Calu3 (cell line): Measurements from ENCODE around the gene CRP. TPM values are rescaled to one million over a fixed set of nuclear protein-coding genes. Genes with fewer than 3 reads are reported as not detected.

Experiments used
- BruUV-seq: library from RNA; stranded (reverse); fragments of 400-500 nt; replicated peaks from 2 replicates; lab custom pipeline; 2021; lab: Mats Ljungman, UMichigan
- CTCF ChIA-PET: fragments of 300-600 bp; sonication (Branson Sonifier 250); formaldehyde crosslinking; loops from one replicate; lab custom pipeline; 2022; ENCODE audit warnings: antibody characterized with exemption; lab: Charles Lee
- DNase-seq: peaks from one replicate; pipeline ENCODE4 v3.0.0; 2022
- H3K27ac Mint-ChIP-seq: one replicate; pipeline ENCODE4 v1.8.0; 2022; ENCODE audit warnings: mixed read lengths; ENCODE audit not compliant: unreplicated experiment
- H3K27me3 Mint-ChIP-seq: one replicate; pipeline ENCODE4 v1.8.0; 2022; ENCODE audit warnings: mixed read lengths; ENCODE audit not compliant: unreplicated experiment
- H3K36me3 Mint-ChIP-seq: one replicate; pipeline ENCODE4 v1.8.0; 2022; ENCODE audit warnings: mild to moderate bottlenecking, moderate library complexity, mixed read lengths; ENCODE audit not compliant: insufficient read depth, unreplicated experiment
- H3K4me1 Mint-ChIP-seq: one replicate; pipeline ENCODE4 v1.8.0; 2022; ENCODE audit warnings: mild to moderate bottlenecking, low read depth, mixed read lengths; ENCODE audit not compliant: unreplicated experiment
- H3K4me3 Mint-ChIP-seq: one replicate; pipeline ENCODE4 v1.8.0; 2022; ENCODE audit warnings: mild to moderate bottlenecking, low read depth, moderate library complexity, mixed read lengths; ENCODE audit not compliant: unreplicated experiment
- H3K9me3 Mint-ChIP-seq: one replicate; pipeline ENCODE4 v1.8.0; 2022; ENCODE audit warnings: low read depth, mixed read lengths; ENCODE audit not compliant: unreplicated experiment
- CTCF ChIP-seq: fragments of 200-600 bp; IDR thresholded peaks from one replicate; pipeline ENCODE4 v1.8.0; 2022; ENCODE audit warnings: antibody characterized with exemption; ENCODE audit not compliant: unreplicated experiment
- intact Hi-C: fragments of 100-400 bp; cut with micrococcal nuclease; formaldehyde crosslinking; loops from one replicate; pipeline ENCODE4 v1.10.0; 2022; ENCODE audit not compliant: unreplicated experiment
- total RNA-seq: library from RNA; stranded (reverse); gene quantifications from 2 replicates; pipeline ENCODE4 v1.2.3, GENCODE V29; 2022

CRP gene
- total RNA-seq, 1 experiment from 2014 or later: 0.80 TPM

- Mint-ChIP-seq H3K36me3 (no peaks in the 10 kb centered on the region), H3K4me3 (no peak overlapping the region), H3K27me3 (no peaks in the 10 kb centered on the region), H3K9me3 (no peaks in the 10 kb centered on the region), H3K4me1 (peaks cover 7% of the 10 kb centered on the region), H3K27ac (no peak overlapping the region)
- DNase-seq: no peak
- no peak for TF ChIP-seq CTCF
- intact Hi-C loops: no loop called here
- no TSS peak for BruUV-seq
- CTCF ChIA-PET: no interaction called here
Measured at GRCh38 chr1:159707472-159708260, 6.7 kb downstream of the CRP start.

- Mint-ChIP-seq H3K9me3 (no peaks in the 10 kb centered on the region), H3K27ac (no peak overlapping the region), H3K4me3 (no peak overlapping the region), H3K4me1 (peaks cover 7% of the 10 kb centered on the region), H3K27me3 (no peaks in the 10 kb centered on the region), H3K36me3 (no peaks in the 10 kb centered on the region)
- intact Hi-C loops: no loop called here
- no peak for DNase-seq
- no TSS peak for BruUV-seq
- no peak for TF ChIP-seq CTCF
- CTCF ChIA-PET: no interaction called here
Measured at GRCh38 chr1:159705904-159706256, 8.5 kb downstream of the CRP start.

- intact Hi-C loops: no loop called here
- peaks cover 7% of the 10 kb centered on the region for H3K4me1 Mint-ChIP-seq
- no peaks in the 10 kb centered on the region for H3K36me3 Mint-ChIP-seq
- H3K27ac Mint-ChIP-seq: no peak overlapping the region
- CTCF ChIA-PET: no interaction called here
- DNase-seq: no peak
- no TSS peak for BruUV-seq
- no peak overlapping the region for H3K4me3 Mint-ChIP-seq
- TF ChIP-seq CTCF: no peak
- H3K27me3 Mint-ChIP-seq: no peaks in the 10 kb centered on the region
- H3K9me3 Mint-ChIP-seq: no peaks in the 10 kb centered on the region
Measured at GRCh38 chr1:159705251-159705903, 9.0 kb downstream of the CRP start.

- Mint-ChIP-seq H3K36me3 (no peaks in the 10 kb centered on the region), H3K9me3 (no peaks in the 10 kb centered on the region), H3K4me1 (peaks cover 7% of the 10 kb centered on the region), H3K4me3 (no peak overlapping the region), H3K27me3 (no peaks in the 10 kb centered on the region), H3K27ac (no peak overlapping the region)
- intact Hi-C loops: no loop called here
- no TSS peak for BruUV-seq
- TF ChIP-seq CTCF: no peak
- CTCF ChIA-PET: no interaction called here
- DNase-seq: no peak
Measured at GRCh38 chr1:159704481-159704880, 9.9 kb downstream of the CRP start.
